Limb (tissue), 2 donors: ENCODE data around the gene GSPT1.

ENCODE experiments used
- DNase-seq, 2 donors: peaks; one replicate each; pipeline ENCODE4 v3.0.0-alpha.2; 2016; ENCODE audit errors: extremely low spot score in 2 of 2

Gene GSPT1

DNA sequence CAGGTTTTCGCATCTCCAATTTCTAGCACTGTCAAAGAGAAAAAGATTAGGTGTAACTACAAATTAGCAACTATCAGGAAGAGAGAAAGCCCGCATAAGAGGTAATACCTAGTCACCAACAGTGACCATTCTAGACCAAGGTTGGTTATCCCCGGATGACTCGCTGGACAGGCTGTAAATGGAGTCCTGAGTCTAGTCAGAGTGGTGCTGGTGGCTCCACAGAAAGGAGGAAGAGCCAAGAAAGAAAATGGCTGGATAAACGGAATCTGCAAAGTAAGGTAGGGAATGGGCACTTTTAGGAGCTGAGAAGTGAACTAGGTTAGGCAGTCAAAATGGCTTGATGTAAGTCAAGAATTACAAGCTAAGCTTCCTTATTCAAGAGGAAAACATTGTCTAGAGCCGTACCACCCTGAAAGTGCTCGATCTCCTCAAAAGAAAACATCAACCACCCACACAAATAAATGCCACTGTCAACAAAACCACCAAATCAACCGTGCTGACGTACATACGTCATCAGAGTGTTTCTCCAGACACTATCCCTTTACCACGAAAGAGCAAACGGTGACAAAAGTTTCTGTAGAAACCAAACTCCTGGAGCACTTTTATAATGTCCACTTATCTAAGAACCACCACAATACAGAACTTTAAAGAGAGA, 2.2 kb downstream of the GSPT1 start:
- no peak for DNase-seq

DNA sequence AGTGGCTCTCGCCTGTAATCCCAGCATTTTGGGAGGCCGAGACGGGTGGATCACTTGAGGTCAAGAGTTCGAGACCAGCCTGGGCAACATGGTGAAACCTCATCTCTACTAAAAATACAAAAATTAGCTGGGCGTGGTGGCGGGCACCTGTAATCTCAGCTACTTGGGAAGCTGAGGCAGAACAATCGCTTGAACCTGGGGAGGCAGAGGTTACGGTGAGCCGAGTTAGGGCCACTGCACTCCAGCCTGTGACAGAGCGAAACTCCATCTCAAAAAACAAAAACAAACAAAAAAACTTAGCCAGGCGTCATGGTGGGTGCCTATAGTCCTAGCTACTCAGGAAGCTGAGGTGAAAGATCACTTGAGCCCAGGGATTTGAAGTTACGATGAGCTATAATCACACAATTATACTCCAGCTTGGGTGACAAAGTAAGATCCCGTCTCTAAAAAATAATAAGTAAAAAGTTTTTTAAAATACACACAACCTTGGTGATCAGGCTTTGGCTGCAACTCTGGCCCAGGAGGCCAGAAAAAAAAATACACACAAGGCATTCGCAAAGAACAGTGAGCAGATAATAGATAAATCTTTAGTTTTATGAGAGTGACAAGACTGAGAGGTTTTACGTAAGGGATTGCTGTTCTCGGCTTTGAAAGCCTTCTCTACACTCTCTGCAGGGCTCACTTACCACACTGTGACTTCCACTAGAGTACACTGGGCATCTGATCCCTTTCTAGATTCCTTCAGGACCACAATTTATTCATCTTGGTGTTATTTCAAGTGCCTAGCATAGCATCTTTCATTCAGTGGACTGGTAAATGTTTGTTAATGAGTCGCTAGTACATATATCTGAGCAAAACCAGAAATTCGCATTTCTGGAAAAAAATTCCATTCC, 5.9 kb downstream of the GSPT1 start:
- no peak for DNase-seq

DNA sequence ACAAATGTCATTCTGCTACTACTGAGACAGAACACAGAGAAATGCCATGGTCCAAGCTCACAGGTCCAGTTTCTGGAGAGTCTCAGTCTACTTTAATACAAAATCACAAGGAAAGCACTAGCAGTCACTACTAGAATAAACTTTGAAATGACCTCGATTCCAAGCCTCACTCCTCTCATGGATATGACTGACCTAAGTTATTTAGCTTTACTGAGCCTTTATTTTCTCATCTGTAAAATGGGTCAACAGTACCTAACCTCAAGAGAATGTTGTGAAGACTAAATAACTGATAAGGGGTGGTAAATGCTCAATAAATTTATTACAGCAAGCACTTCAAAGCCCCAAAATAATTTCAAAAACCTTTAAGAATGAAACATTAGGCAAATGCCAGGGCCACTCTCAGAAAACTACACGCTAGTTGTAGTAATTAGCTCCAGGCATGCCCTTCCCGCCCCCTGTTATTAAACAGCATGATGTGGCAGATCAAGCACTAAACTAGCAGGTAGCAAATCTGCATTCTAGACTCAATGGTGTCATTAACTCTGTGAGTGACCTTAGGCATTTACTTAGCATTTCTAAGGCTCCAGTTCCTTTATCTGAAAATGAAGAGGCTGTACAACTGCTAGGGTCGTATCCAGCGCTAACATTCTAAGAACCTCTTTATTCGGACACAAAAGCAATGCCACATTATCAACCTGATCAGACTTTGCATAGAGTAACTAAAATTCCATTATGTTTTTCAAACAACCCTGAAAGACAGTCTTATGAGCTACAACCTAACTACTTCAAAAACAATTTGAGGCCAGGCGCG, 8.4 kb downstream of the GSPT1 start:
- no peak for DNase-seq

DNA sequence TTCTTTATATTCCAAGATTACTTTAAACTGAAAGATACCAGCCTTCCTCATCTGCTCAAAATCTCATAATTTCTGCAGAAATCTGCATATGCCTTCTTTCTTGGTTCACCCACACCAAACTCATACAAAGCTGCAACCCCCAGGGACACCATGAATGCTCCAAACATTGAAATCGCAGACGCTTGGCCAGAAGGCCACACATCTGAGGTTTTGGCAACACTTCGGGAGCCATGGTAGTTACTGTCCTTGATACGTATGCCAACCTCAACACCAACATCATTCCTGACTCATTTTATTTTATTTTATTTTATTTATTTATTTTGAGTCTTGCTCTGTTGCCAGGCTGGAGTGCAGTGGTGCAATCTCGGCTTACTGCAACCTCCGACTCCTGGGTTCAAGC, 11.8 kb downstream of the GSPT1 start:
- DNase-seq: no peak

DNA sequence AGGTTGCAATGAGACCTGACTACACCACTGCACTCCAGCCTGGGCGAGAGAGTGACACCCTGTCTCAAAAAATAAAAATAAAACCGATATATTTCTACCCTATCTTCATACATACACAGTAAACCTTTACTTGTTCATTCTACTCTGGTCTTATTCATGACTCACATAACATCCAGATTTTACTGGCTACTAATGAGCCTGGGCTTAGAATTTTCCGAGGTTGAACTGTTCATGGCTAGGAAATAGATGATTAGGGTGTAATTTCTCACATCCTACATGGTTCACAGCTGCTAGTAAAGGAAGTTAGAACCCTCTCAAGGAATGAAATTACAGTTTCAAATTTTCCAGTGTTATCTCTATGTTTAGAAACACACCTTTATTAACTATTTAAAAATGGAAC, 14.7 kb downstream of the GSPT1 start:
- no peak for DNase-seq

DNA sequence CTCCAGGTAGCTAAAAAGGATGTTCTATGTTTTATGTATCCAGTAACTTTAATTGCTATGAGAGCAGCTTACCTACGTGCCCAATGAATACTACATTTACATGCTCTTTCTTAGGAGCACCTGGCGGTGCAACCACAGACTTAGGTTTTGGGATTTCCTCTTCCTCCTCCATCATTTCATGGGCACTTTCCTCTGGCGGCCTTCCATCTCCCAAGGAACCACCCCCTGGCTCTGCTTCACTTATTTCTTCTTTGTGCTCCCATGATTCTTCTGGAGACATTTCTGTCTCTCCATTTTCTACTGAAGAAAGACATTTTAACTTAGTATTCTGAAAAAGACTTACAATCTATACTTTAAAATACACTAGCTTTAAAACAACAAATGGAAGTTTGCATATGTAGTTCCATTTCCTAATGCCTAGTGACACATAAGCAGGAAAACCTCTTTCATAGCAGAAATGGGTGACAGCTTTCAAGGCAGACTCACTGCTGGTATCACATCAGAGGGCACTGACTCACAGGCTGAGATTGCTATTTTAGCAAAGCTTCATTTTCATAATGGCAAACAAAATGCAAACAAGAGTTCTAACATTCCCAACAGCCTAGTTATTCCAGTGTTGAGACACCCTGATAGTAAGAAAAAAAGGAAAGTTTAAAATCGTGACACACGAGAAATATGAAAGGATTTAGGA, 19.1 kb downstream of the GSPT1 start:
- no peak for DNase-seq

DNA sequence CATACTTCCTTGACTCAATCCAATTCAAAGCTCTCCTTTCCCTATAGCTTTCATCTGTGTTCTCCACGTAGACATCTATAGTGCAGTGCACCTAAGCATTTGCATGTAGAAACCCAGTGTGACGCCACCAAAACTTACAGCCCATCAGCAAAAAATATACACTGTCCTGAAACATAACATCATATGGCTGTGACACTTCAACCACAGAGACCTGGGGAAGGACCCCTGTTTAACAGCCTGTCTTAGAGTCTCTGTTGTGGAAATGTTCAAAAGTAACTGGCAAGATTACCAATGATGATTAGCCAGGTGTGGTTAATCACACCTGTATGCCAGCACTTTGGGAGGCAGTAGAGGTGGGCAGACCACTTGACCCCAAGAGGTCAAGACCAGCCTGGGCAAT, 22.2 kb downstream of the GSPT1 start:
- no peak for DNase-seq

DNA sequence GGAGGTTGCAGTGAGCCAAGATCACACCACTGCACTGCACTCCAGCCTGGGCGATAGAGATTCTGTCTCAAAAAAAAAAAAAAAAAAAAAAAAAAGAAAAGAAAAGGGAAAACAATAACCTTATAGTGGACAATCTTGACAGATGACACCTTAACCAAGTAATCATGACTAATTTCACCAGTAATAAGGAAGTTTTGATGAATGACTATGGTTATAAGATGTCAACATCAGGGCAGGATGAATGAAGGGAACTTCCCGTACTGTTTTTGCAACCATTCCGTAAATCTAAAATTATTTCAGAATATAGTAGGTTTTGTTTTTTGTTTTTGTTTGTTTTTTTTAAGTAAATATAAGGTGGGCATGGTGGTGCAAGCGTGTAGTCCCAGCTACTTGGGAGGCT, 23.0 kb downstream of the GSPT1 start:
- DNase-seq: no peak

DNA sequence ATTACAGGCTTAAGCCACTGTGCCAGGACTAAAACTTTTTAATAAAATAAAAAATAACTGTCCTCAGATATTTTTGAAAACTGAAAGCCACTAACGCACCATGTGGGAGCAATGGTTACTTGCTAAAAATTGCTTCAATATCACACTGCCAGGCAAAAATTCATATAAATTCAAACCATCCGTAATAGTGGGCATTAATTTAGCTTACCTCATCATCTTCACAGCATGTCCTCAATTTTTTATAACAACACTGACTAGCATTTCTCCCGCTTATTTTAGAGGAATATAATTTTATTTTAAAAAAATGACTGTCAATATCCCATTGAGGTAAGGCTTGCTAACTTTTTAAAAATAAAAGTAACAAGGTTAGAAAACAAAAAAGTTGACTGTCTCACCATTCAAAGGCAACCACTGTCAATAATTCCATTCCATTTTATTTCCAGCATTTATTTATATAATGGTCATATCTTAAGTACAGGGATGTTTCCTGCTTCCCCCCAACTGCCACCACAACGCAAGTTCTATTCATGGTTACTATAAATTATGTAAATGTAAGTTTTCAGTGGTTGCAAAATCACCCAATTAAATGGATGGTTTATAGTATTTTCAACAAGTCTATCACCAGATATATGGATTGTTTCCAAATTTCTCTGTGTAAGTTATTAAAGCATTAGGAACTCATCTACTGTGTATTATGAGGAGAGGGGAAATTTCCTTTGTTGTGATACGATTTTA, 25.4 kb downstream of the GSPT1 start:
- DNase-seq: no peak

DNA sequence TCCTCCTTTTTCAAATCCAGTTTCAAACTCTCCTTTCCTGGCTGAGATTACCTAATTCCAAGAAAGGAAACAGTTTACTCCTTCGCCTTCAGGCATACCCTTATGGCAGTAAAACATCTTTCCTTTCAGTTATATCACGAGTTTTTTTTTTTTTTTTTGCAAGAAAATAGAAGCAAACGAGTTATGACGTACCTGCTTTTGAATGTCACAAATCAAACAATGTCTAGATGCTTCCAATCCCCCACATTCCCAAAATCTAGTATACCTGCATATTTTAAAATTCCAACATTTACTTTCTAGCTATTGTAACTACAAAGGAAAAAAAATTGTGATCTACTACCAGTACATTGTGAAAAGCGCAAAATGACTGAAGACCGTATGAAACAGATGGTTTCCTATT, 28.9 kb downstream of the GSPT1 start:
- DNase-seq: no peak

DNA sequence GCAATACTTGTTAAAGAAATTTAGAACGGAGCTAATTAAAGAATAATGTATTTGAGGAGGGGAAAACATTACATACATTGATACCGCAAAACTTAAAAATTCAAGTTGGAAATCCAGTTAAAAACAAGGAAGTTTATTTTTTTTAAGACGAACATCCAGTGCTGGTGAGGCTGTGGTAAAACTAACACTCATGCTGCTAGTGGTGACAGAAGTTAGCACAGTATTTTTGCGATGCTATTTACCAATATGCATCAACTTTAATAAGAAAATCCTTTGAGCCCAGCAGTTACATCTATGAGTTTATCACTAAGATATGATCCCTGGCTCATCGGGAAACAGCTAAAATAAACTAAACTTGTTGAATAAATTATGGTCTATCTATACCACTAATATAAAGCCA, 31.7 kb downstream of the GSPT1 start:
- DNase-seq: no peak

DNA sequence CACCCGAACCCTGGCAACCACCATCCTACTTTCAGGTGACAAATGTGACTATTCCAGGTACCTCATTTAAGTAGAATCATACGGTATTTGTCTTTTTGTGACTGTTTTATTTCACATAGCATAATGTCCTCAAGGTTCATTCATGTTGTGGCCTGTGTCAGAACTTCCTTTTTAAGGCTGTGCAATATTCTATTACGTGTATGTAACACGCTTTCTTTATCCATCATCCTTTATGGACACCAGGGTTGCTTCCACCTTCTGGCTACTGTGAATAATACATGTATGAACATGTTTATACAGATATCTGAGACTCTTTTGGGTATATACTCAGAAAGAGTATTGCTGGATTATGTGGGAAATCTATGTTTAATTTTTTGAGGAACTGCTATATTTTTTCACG, 35.7 kb downstream of the GSPT1 start:
- DNase-seq: no peak

DNA sequence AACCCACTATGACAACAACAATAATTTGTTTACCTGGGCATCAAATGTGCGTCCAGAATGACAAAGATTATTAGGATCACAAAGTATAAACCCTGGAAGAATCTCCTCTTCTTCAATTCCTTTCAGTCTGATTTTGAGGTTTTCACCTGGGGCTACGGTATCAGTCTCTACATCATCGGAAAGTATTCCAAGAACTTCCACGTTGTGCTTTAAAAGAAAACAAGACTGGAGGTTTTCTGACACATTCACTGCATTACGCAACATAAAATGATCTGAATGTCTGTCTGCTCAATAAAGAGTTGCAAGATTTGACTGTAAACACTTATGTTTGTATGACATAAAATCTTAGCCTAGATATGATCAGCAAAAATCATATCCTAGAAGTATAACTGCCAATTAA, 38.4 kb downstream of the GSPT1 start:
- DNase-seq: no peak

DNA sequence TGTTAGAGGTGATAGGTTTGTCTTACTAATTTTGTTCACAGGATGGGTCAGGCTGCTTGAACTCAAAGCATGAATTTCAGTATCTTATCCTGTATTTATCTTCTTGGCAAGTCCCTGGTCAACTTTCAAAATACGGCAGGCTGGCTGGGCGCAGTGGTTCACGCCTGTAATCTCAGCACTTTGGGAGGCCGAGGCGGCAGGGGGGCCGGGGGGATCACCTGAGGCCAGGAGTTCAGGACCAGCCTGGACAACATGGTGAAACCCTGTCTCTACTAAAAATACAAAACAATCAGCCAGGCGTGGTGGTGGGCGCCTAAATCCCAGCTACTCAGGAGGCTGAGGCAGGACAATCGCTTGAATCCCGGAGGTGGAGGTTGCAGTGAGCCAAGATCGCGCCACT, 39.5 kb downstream of the GSPT1 start:
- DNase-seq: no peak

DNA sequence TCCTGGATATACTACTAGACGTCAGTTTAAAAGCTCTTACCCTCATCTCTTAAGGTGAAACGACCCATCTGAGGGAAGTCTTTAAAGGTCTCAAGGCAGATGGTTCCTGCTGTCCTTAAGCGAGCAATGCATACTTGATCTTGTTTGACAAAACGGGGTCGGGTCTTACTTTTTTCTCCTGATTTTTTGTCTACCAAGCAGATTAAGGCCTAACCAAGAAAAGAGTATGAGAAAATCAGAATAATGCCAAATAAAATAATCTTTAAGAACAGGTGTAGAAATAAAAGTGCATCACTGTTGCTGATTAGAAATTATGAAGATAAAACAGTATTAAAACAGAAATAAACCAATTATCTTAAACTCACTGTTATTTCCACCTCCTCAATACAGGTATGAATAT, 40.0 kb downstream of the GSPT1 start:
- no peak for DNase-seq

DNA sequence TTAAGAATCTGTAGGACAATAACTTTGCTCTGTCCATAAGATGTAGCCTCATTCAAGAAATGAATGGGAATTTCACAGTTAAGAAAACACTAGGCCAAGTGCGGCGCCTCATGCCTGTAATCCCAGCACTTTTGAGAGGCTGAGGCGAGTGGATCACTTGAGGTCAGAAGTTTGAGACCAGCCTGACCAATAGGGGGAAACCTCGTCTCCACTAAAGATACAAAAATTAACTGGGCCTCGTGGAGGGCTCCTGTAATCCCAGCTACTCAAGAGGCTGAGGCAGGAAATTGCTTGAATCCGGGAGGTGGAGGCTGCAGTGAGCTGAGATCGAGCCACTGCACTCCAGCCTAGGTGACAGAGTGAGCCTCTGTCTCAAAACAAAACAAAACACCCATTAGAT, 44.6 kb downstream of the GSPT1 start:
- DNase-seq: no peak

DNA sequence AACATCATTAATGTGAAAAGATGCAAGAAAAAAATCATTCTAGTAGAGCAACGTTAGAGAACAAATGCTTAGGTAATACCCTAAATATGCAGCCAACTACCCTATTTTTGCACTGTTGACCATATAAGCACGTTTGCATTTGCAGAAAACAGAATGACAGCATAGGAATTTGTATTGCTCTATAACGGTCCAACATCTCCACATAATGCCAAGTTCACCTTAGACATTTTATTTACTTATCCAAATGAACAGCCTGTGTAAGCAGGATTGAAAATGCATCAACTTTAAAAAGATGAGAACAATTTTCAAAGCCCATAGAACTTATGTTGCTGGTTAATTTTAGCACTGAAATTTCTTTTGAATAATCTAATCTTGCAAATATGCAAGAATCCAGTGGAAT, 45.4 kb downstream of the GSPT1 start:
- DNase-seq: no peak

DNA sequence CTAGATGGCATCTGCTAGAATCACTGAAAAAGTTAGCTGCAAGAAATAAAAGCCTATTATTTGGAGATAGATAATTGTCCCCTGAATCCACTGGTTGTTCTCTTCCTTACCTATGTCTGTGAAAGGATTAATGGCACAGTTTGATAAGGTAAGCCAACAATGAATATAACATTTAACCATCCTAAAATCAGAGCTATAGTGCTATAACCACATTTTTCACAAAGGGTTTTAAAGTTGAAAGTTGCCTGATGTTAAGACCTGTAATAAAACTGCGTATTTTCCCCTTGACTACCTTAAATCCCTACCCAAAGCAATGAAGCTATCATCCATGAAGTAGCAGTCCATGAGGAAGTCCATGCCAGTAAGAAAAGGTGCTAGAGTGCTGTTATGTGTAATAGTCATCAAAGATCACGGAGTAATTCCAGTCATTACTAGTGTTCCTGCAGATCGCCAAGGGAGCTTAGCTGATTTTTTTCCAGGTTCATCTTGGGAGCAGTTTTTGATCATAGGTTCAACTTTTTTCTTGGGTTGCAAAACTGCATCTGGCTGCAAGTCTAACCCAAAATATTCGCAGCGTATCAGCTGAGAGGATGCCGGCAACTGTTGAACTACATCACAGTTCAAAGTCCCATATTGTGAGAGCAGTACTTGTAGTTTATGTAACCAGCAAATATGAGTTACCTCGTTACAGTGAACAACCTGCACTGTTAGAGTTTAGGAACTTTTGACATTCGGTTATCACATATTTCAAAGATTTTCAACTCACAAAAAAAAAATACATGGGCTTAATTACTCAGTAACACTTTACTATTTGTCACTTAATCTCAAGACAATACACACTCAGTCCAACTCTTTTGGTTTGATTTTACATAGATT, 46.2 kb downstream of the GSPT1 start:
- DNase-seq: no peak

DNA sequence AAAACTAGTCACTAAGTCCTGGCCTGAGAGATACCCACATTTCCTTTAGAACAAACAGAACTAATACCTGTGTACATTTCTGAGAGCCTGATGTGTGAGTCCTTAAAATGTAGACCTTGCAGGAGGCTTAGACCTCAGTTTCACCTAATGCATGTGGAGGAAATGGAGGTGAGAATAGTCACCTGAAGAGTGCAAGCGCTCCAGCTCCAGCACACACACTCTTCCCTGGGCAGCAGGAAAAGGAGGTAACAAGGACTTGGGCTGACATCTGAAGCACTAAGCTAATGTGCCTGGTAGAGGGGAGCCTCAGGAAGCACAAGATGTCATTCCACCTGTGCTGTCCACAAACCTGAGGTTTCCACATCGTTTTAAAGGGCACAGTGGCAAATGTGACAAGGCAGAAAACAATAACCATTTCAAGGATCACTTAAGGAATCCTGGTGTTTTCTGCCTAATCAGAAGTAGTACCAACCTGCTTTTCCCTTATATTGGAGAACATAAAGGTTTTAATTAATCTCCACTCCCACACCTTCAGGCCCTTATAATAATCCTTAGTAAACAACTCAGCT, 47.3 kb downstream of the GSPT1 start:
- DNase-seq: no peak

DNA sequence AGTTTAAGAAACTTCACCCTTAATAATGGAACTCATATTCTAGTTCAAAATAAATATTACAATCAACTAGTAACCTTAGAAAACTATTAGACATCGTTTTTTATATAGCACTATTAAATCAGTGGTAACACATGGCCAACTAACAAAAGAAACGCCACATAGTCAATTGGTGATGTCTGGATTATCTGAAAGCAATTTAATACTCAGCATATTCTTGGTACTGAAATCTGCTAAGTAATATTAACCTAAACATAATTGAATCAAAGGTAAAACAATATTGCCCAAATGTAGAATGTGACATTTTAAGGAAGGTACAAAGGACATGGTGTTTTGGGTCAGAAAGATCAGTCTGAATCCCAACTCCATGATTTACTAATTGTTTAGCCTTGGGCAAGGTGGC, 53.3 kb downstream of the GSPT1 start:
- DNase-seq: no peak
